Activated naive CD8-positive, alpha-beta T cell treated with anti-CD3 and anti-CD28 coated beads, Interleukin-2, amount 10 ng/mL, durations not matched to agents 7 days and 5 days (primary cell): ENCODE data around the gene ATP8B3. TPM values are rescaled to one million over a fixed set of nuclear protein-coding genes. Genes with fewer than 3 reads are reported as not detected.

Experiments used
- ATAC-seq: fragments of 150-1000 bp; cut with Tn5 transposase; one replicate; pipeline ENCODE4 v1.10.0; 2021; ENCODE audit warnings: low read depth, moderate library complexity
- POLR2A ChIA-PET: fragments of 350-600 bp; sonication (Branson Sonifier 250); formaldehyde crosslinking; loops from one replicate; lab custom pipeline; 2021; ENCODE audit warnings: antibody characterized with exemption; lab: Charles Lee
- DNase-seq: peaks from one replicate; pipeline ENCODE4 v3.0.0; 2021
- H3K27ac Mint-ChIP-seq: one replicate; pipeline ENCODE4 v1.8.0; 2022; ENCODE audit warnings: mild to moderate bottlenecking, mixed read lengths
- H3K27me3 Mint-ChIP-seq: one replicate; pipeline ENCODE4 v1.8.0; 2022; ENCODE audit warnings: mild to moderate bottlenecking, moderate library complexity, mixed read lengths
- H3K36me3 Mint-ChIP-seq: one replicate; pipeline ENCODE4 v1.8.0; 2021; ENCODE audit warnings: mild to moderate bottlenecking, mixed read lengths
- H3K4me1 Mint-ChIP-seq: one replicate; pipeline ENCODE4 v1.8.0; 2021; ENCODE audit warnings: mixed read lengths
- H3K4me3 Mint-ChIP-seq: one replicate; pipeline ENCODE4 v1.8.0; 2022; ENCODE audit warnings: mild to moderate bottlenecking, moderate library complexity, mixed read lengths
- H3K9me3 Mint-ChIP-seq: one replicate; pipeline ENCODE4 v1.8.0; 2021; ENCODE audit warnings: mixed read lengths
- total RNA-seq, 2 experiments: library from RNA; stranded (reverse); gene quantifications; one replicate each; pipeline ENCODE4 v1.2.3, GENCODE V29; 2021

The ATP8B3 gene
- total RNA-seq, 2 experiments from 2014 or later: 17.0 to 18.6 TPM

GRCh38 chr19:1750343-1751021 lies 61.6 kb downstream of the ATP8B3 start:
- peaks cover 10% of the 10 kb centered on the region for H3K4me1 Mint-ChIP-seq
- H3K4me3 Mint-ChIP-seq: no peak overlapping the region
- no peak for ATAC-seq
- no peak overlapping the region for H3K27ac Mint-ChIP-seq
- DNase-seq: no peak
- H3K36me3 Mint-ChIP-seq: peaks cover under 1% of the 10 kb centered on the region
- POLR2A ChIA-PET: interaction anchor here (0.5 to 0.7 kb wide), 2 partner anchors 31 to 73 kb away, joined by 4 read pairs; no protein-coding TSS in a partner anchor
- no peaks in the 10 kb centered on the region for H3K9me3 Mint-ChIP-seq
- peaks cover 51% of the 10 kb centered on the region for H3K27me3 Mint-ChIP-seq

GRCh38 chr19:1749373-1750342 lies 62.4 kb downstream of the ATP8B3 start:
- POLR2A ChIA-PET: interaction anchor here (0.7 kb wide), 1 partner anchor 32 kb away, joined by 4 read pairs; no protein-coding TSS in a partner anchor
- Mint-ChIP-seq H3K27ac (no peak overlapping the region), H3K27me3 (peaks cover 50% of the 10 kb centered on the region)

DNA sequence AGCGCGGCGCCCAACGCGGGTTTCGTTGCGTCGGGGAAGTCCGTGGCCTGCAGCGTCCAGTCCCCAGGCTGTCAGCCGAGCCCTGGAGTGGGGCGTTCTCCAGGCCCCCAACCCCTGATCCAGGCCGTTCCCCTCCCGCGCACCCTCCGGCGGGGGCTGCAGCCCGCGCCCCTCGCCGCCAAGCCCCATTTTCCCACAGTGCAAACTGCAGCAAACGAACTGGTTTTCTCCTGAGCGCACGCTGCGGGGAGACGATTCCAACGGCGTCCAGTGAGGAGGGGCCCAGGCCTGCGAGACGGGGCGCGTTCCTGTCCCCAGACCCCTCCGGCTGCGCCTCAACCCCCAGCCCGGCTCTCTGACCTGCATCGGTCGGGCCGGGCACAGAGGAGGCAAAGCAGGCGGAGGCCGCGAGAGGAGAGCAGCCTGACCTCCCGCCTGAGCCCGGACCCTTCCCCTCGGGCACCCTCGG lies 63.2 kb downstream of the ATP8B3 start:
- DNase-seq: no peak
- Mint-ChIP-seq H3K36me3 (no peaks in the 10 kb centered on the region), H3K9me3 (no peaks in the 10 kb centered on the region), H3K4me3 (no peak overlapping the region), H3K4me1 (peaks cover 8% of the 10 kb centered on the region), H3K27ac (no peak overlapping the region), H3K27me3 (peaks cover 48% of the 10 kb centered on the region)
- POLR2A ChIA-PET: no interaction called here
- no peak for ATAC-seq

More at GRCh38 chr19:1749373-1750342, 62.4 kb downstream of the ATP8B3 start:
- Mint-ChIP-seq H3K4me1 (peaks cover 9% of the 10 kb centered on the region), H3K9me3 (no peaks in the 10 kb centered on the region), H3K36me3 (no peaks in the 10 kb centered on the region), H3K4me3 (no peak overlapping the region)
- DNase-seq (no peak), ATAC-seq (no peak)

GRCh38 chr19:1748115-1748872 lies 63.8 kb downstream of the ATP8B3 start:
- peaks cover 8% of the 10 kb centered on the region for H3K4me1 Mint-ChIP-seq
- H3K4me3 Mint-ChIP-seq: peak overlapping the region; percentile 58
- H3K9me3 Mint-ChIP-seq: no peaks in the 10 kb centered on the region
- H3K36me3 Mint-ChIP-seq: no peaks in the 10 kb centered on the region
- H3K27ac Mint-ChIP-seq: no peak overlapping the region
- DNase-seq (peak; percentile 51), ATAC-seq (no peak)
- H3K27me3 Mint-ChIP-seq: peaks cover 48% of the 10 kb centered on the region
- POLR2A ChIA-PET: no interaction called here

DNA sequence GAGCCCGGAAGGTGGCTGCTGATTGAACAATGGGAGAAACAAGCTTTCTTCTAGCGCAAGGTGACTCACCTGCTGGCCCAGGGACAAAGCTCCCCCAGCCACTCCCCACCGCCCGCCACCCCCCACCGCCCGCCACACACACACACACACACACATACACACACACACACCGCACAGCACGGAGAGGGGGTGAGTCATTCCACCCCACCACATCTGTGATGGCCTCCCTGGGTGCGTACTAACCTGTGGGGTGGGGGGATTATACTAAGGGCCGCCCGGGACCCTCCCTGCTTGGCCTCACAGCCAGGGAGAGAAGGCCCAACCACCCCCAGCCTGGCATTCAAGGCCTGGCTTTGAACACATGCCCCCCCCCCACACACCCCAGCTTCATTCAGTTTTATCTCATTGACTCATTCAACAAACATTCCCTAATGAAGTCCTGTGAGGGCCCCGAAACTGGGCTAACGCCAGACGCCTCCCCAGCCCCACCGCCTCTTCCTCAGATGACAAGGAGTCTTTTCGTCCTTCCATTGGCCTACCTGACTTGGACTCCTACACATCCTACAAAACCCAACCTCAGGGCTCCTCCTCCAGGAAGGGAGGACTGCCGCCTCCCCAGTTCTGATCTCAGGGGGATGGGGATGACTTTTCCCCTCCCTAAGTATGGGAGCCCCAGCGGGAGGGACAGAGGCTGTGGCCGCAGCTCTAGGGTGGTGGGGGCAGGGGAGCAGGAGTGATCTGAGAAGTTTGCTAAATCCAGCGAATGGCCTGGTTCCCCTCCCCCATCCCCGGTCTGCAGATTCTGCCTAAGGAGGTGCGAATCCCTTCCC lies 64.6 kb downstream of the ATP8B3 start:
- H3K27me3 Mint-ChIP-seq: peaks cover 48% of the 10 kb centered on the region
- POLR2A ChIA-PET: no interaction called here

GRCh38 chr19:1746401-1747284 lies 65.4 kb downstream of the ATP8B3 start:
- Mint-ChIP-seq H3K9me3 (no peaks in the 10 kb centered on the region), H3K27me3 (peaks cover 39% of the 10 kb centered on the region), H3K4me1 (peaks cover 7% of the 10 kb centered on the region), H3K4me3 (peak overlapping the region; percentile 5), H3K27ac (no peak overlapping the region), H3K36me3 (no peaks in the 10 kb centered on the region)
- POLR2A ChIA-PET: interaction anchor here (0.6 kb wide), 1 partner anchor 10 kb away, joined by 4 read pairs; no protein-coding TSS in a partner anchor
- peak; percentile 26 for ATAC-seq
- DNase-seq: no peak

More for the DNA sequence above, 64.6 kb downstream of the ATP8B3 start:
- DNase-seq (peak; percentile 52), ATAC-seq (peak; percentile 35)
- Mint-ChIP-seq H3K9me3 (no peaks in the 10 kb centered on the region), H3K36me3 (no peaks in the 10 kb centered on the region), H3K27ac (no peak overlapping the region), H3K4me1 (peaks cover 7% of the 10 kb centered on the region), H3K4me3 (peak overlapping the region; percentile 58)

DNA sequence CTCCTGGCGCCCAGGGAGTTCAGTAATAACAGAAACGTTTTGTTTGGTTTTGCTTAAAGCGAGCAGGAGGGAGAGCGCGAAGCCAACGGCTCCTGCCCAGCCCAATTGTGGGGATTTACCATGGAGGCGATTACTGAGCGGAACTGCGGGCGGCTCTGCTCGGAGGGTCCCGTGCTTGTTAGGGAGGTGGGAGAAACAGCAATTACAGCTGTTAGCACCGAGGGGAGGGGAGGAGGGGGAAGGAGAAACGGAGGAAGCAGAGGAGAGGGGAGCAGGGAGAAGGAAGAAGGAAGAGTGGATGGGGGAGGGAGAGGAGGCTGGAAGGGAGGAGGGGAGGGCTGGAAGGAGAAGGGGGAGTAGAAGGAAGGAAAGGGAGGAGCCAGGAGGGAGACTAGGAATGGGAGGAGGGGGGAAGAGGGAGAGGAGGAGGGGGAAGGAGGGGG lies 66.5 kb downstream of the ATP8B3 start:
- POLR2A ChIA-PET: no interaction called here
- ATAC-seq (no peak), DNase-seq (no peak)
- Mint-ChIP-seq H3K36me3 (no peaks in the 10 kb centered on the region), H3K27ac (no peak overlapping the region), H3K4me3 (no peak overlapping the region), H3K4me1 (peaks cover 7% of the 10 kb centered on the region), H3K27me3 (peaks cover 33% of the 10 kb centered on the region), H3K9me3 (no peaks in the 10 kb centered on the region)

DNA sequence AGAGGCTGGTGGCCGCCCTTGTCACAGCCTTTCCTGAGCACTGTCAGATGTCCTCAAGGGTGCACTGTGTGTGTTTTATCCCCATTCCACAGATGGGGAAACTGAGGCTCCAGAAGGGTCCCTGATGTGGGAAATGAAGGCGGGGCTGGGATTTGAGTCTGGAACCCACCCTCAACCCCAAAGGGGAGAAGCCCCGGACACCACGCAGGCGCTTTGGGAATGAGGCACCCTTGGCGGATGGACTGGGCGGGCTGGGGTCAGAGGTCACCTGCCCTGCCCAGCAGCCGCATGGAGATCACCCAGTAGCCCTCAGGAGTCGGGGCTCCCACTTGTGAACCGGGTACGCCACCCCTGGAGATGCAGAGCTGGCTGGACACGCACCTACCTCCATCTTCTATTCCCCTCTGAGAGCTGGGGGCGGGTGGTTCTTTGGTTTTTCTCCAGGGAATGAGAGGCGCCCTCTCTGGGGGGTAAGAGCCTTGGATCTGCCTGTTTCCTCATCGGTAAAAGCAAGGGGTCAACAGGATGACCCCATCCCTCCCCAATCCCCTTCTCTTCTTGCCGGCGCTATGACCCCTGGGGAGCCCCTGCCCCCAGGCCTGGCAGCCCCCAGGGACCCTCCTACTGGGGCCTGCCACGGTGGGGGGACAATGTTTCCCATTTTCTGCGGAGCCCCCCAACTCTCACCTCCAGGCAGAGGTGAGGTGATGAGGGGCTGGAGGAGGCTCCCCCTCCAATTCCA lies 67.1 kb downstream of the ATP8B3 start:
- H3K36me3 Mint-ChIP-seq: no peaks in the 10 kb centered on the region
- H3K27ac Mint-ChIP-seq: no peak overlapping the region
- no peak overlapping the region for H3K4me3 Mint-ChIP-seq
- POLR2A ChIA-PET: no interaction called here
- peaks cover 5% of the 10 kb centered on the region for H3K4me1 Mint-ChIP-seq
- no peaks in the 10 kb centered on the region for H3K9me3 Mint-ChIP-seq
- H3K27me3 Mint-ChIP-seq: peaks cover 27% of the 10 kb centered on the region
- no peak for DNase-seq
- ATAC-seq: no peak

DNA sequence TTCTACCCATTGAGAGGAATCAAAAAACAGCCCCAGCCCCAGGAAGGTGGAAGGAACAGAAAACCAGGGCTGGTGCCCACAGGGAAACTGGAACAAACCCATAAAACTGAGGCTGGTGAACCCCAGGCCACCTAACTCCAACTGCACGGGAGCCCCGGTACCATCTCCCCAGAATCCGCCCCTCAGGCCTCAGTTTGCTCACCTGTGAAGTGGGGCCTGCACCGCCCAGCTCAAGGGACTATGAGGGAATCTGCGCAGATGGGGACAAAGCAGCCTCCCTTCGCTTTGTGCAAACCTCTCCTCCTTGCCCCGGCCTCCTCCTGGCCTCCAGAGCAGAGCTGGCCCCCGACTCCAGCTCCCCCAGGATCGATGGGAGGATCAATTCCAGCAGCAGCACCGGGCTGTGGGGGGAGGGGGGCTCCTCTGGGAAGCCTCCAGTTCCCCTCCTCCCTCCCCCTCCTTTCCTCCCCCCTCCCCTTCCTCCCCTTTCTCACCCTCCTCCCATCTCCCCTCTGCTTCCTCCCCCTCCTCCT lies 67.9 kb downstream of the ATP8B3 start:
- peaks cover 5% of the 10 kb centered on the region for H3K4me1 Mint-ChIP-seq
- H3K27me3 Mint-ChIP-seq: peaks cover 27% of the 10 kb centered on the region
- H3K36me3 Mint-ChIP-seq: no peaks in the 10 kb centered on the region
- no peak overlapping the region for H3K27ac Mint-ChIP-seq
- POLR2A ChIA-PET: no interaction called here
- no peaks in the 10 kb centered on the region for H3K9me3 Mint-ChIP-seq
- DNase-seq: no peak
- ATAC-seq: no peak
- H3K4me3 Mint-ChIP-seq: no peak overlapping the region

DNA sequence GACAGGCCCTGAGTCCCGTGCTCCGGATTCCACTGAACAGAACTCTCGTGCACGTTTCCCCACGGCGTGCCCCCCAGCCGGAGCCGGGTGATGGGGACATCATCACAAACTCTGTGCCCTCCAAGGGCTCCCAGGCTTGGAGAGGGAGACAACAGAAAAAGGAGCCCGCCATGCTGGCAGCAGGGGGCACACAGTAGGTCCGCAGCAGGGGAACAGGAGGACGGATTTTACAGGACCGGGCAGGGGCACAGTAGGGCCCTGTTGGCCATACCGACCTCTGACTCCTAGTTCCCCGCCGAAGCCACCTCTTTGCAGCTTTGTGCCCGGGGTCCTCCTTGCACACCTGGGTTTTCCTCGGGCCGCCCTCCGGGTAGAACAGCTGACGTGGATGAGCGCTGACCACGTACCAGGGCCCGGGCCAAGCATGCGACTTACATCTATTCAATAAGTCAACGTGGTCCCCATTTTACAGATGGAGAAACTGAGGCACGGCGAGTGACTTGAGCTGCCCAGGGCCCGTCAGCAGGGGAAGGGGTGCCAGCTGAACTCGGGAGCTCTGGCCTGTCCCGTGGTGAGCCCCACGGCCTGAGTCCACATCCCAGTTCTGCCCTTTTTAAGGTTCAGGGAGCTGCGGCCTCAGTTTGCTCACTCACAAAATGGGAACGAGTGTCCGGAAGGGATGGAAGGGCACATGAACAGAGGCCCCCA lies 68.9 kb downstream of the ATP8B3 start:
- H3K4me3 Mint-ChIP-seq: no peak overlapping the region
- DNase-seq (no peak), ATAC-seq (no peak)
- no peak overlapping the region for H3K27ac Mint-ChIP-seq
- POLR2A ChIA-PET: no interaction called here
- no peaks in the 10 kb centered on the region for H3K9me3 Mint-ChIP-seq
- H3K4me1 Mint-ChIP-seq: peaks cover 5% of the 10 kb centered on the region
- H3K27me3 Mint-ChIP-seq: peaks cover 27% of the 10 kb centered on the region
- no peaks in the 10 kb centered on the region for H3K36me3 Mint-ChIP-seq
